ENCODE data around the gene WEE1. TPM values are rescaled to one million over a fixed set of nuclear protein-coding genes. Genes with fewer than 3 reads are reported as not detected.

The WEE1 gene
- total RNA-seq, 4 donors from 2014 or later, result 82.0 to 296 (median 183) TPM

GRCh38 chr11:9629064-9629463 lies 55.6 kb downstream of the WEE1 start:
- H3K4me3 ChIP-seq, result no peak overlapping the region
- TF ChIP-seq POLR2AphosphoS5 (IDR thresholded peaks at IDR 0.05) (no peak), CTCF (IDR thresholded peaks at IDR 0.05) (no peak), POLR2A (IDR thresholded peaks at IDR 0.05) (no peak), EP300 (IDR thresholded peaks at IDR 0.05) (no peak)
- no peaks in the 10 kb centered on the region for H3K36me3 ChIP-seq
- no peaks in the 10 kb centered on the region for H3K9me3 ChIP-seq
- H3K4me1 ChIP-seq, result peaks cover 13% of the 10 kb centered on the region
- no peak overlapping the region for H3K27ac ChIP-seq
- WGBS, result 97% methylated on average over 6 of the region's 6 CpGs
- H3K27me3 ChIP-seq, result no peaks in the 10 kb centered on the region
- DNase-seq (ENCODE audit: low spot score in 2 of 2), result peak in 1 of 2 donors; percentile 32

- Histone ChIP-seq H3K27ac (no peak overlapping the region), H3K4me3 (no peak overlapping the region), H3K27me3 (no peaks in the 10 kb centered on the region), H3K4me1 (peaks cover 2% of the 10 kb centered on the region), H3K9me3 (no peaks in the 10 kb centered on the region), H3K36me3 (no peaks in the 10 kb centered on the region)
- WGBS, result 71% methylated on average over 2 of the region's 2 CpGs
- TF ChIP-seq EP300 (IDR thresholded peaks at IDR 0.05) (no peak), CTCF (IDR thresholded peaks at IDR 0.05) (no peak), POLR2AphosphoS5 (IDR thresholded peaks at IDR 0.05) (no peak), POLR2A (IDR thresholded peaks at IDR 0.05) (no peak)
- no peak for DNase-seq (ENCODE audit: low spot score in 2 of 2)
Measured at GRCh38 chr11:9633679-9634078, 60.2 kb downstream of the WEE1 start.

- H3K36me3 ChIP-seq, result no peaks in the 10 kb centered on the region
- no peaks in the 10 kb centered on the region for H3K9me3 ChIP-seq
- DNase-seq (ENCODE audit: low spot score in 2 of 2), result no peak
- H3K27me3 ChIP-seq, result no peaks in the 10 kb centered on the region
- WGBS, result 100% methylated on average over 1 of the region's 1 CpG
- H3K4me3 ChIP-seq, result no peak overlapping the region
- no peak overlapping the region for H3K27ac ChIP-seq
- no peak for TF ChIP-seq POLR2A (IDR thresholded peaks at IDR 0.05)
- no peak for TF ChIP-seq POLR2AphosphoS5 (IDR thresholded peaks at IDR 0.05)
- peaks cover 15% of the 10 kb centered on the region for H3K4me1 ChIP-seq
Measured at GRCh38 chr11:9636691-9637090, 63.2 kb downstream of the WEE1 start.

GRCh38 chr11:9639099-9639498 lies 65.6 kb downstream of the WEE1 start:
- TF ChIP-seq EP300 (IDR thresholded peaks at IDR 0.05) (no peak), POLR2A (IDR thresholded peaks at IDR 0.05) (no peak), POLR2AphosphoS5 (IDR thresholded peaks at IDR 0.05) (peak in 1 of 3 donors; percentile 21), CTCF (IDR thresholded peaks at IDR 0.05) (no peak)
- no peaks in the 10 kb centered on the region for H3K9me3 ChIP-seq
- peak in 1 of 2 donors; percentile 80 for DNase-seq (ENCODE audit: low spot score in 2 of 2)
- H3K4me1 ChIP-seq, result peaks cover 15% of the 10 kb centered on the region
- H3K27ac ChIP-seq, result peak overlapping the region; percentile 45
- no peaks in the 10 kb centered on the region for H3K36me3 ChIP-seq
- no peak overlapping the region for H3K4me3 ChIP-seq
- H3K27me3 ChIP-seq, result no peaks in the 10 kb centered on the region
- 57% methylated on average over 5 of the region's 5 CpGs for WGBS

Other genes with a start within 250 kb of the WEE1 start
- gene IPO7, start 189.0 kb upstream of the WEE1 start, total RNA-seq, result 100 to 1,000 TPM in 1 of 4 donors, 10 to 100 TPM in 3; 68.6 to 123 (median 82.8) TPM
- 10 to 100 TPM; 16.1 to 25.9 (median 18.4) TPM for gene ZNF143, start 112.7 kb upstream of the WEE1 start, total RNA-seq
- 10 to 100 TPM; 27.6 to 64.9 (median 35.8) TPM for gene SWAP70, start 90.4 kb downstream of the WEE1 start, total RNA-seq

All from suprapubic skin (tissue), 4 donors.